ENCODE measurements around the gene SALL2. TPM values are rescaled to one million over a fixed set of nuclear protein-coding genes. Genes with fewer than 3 reads are reported as not detected.

SALL2 gene
- total RNA-seq, 1 donor from 2014 or later = 38.4 TPM

- H3K27me3 Mint-ChIP-seq (ENCODE audit: unreplicated experiment) = peaks cover 11% of the 10 kb centered on the region
- H3K36me3 Mint-ChIP-seq (ENCODE audit: low read depth, unreplicated experiment) = no peaks in the 10 kb centered on the region
- no peaks in the 10 kb centered on the region for H3K9me3 Mint-ChIP-seq (ENCODE audit: unreplicated experiment)
- H3K4me3 Mint-ChIP-seq (ENCODE audit: unreplicated experiment) = no peak overlapping the region
- DNase-seq (ENCODE audit: low spot score) = no peak
- H3K27ac Mint-ChIP-seq (ENCODE audit: unreplicated experiment) = peak overlapping the region; percentile 65
- H3K4me1 Mint-ChIP-seq (ENCODE audit: unreplicated experiment) = peaks cover 17% of the 10 kb centered on the region
- no peak for TF ChIP-seq CTCF (IDR thresholded peaks at IDR 0.05; ENCODE audit: unreplicated experiment)
Observed at GRCh38 chr14:21543521-21543960, 17.4 kb upstream of the SALL2 start.

GRCh38 chr14:21541413-21542074 lies 15.4 kb upstream of the SALL2 start:
- TF ChIP-seq CTCF (IDR thresholded peaks at IDR 0.05; ENCODE audit: unreplicated experiment) = no peak
- Mint-ChIP-seq H3K36me3 (ENCODE audit: low read depth, unreplicated experiment) (no peaks in the 10 kb centered on the region), H3K27ac (ENCODE audit: unreplicated experiment) (no peak overlapping the region), H3K4me3 (ENCODE audit: unreplicated experiment) (no peak overlapping the region), H3K9me3 (ENCODE audit: unreplicated experiment) (no peaks in the 10 kb centered on the region), H3K4me1 (ENCODE audit: unreplicated experiment) (peaks cover 22% of the 10 kb centered on the region), H3K27me3 (ENCODE audit: unreplicated experiment) (peaks cover 10% of the 10 kb centered on the region)
- no peak for DNase-seq (ENCODE audit: low spot score)

- Mint-ChIP-seq H3K27ac (ENCODE audit: unreplicated experiment) (no peak overlapping the region), H3K36me3 (ENCODE audit: low read depth, unreplicated experiment) (no peaks in the 10 kb centered on the region), H3K4me3 (ENCODE audit: unreplicated experiment) (no peak overlapping the region), H3K27me3 (ENCODE audit: unreplicated experiment) (peaks cover 14% of the 10 kb centered on the region), H3K9me3 (ENCODE audit: unreplicated experiment) (no peaks in the 10 kb centered on the region), H3K4me1 (ENCODE audit: unreplicated experiment) (peaks cover 32% of the 10 kb centered on the region)
- DNase-seq (ENCODE audit: low spot score) = no peak
- no peak for TF ChIP-seq CTCF (IDR thresholded peaks at IDR 0.05; ENCODE audit: unreplicated experiment)
Observed at GRCh38 chr14:21539189-21539940, 13.2 kb upstream of the SALL2 start.

- DNase-seq (ENCODE audit: low spot score) = no peak
- H3K27ac Mint-ChIP-seq (ENCODE audit: unreplicated experiment) = peak overlapping the region; percentile 86
- peaks cover 27% of the 10 kb centered on the region for H3K4me1 Mint-ChIP-seq (ENCODE audit: unreplicated experiment)
- H3K9me3 Mint-ChIP-seq (ENCODE audit: unreplicated experiment) = no peaks in the 10 kb centered on the region
- peak overlapping the region; percentile 92 for H3K4me3 Mint-ChIP-seq (ENCODE audit: unreplicated experiment)
- no peak for TF ChIP-seq CTCF (IDR thresholded peaks at IDR 0.05; ENCODE audit: unreplicated experiment)
- H3K36me3 Mint-ChIP-seq (ENCODE audit: low read depth, unreplicated experiment) = no peaks in the 10 kb centered on the region
- H3K27me3 Mint-ChIP-seq (ENCODE audit: unreplicated experiment) = peaks cover 11% of the 10 kb centered on the region
Observed at GRCh38 chr14:21537090-21537424, 10.9 kb upstream of the SALL2 start.

Measured in endothelial cell (in vitro differentiated cells).